CD14-positive monocyte (primary cell): Measurements from ENCODE around the gene ACTL7A. TPM values are rescaled to one million over a fixed set of nuclear protein-coding genes. Genes with fewer than 3 reads are reported as not detected.

Experiments
- DNase-seq, 3 donors: peaks; one replicate each; pipeline ENCODE4 v3.0.0-alpha.2; 2011 to 2022
- H2AFZ ChIP-seq: 2 replicates; pipeline ENCODE4 v1.6.0; 2012; ENCODE audit warnings: mild to moderate bottlenecking, low read depth, low read length, inconsistent platforms; ENCODE audit not compliant: insufficient read depth, poor library complexity, severe bottlenecking
- H3K27ac ChIP-seq, 2 donors: 1 replicate in 1 of 2; 2 replicates in 1 of 2; pipeline ENCODE4 v1.5.1; 2012 to 2013; ENCODE audit warnings: low read length in 2 of 2, control low read depth in 1 of 2, inconsistent platforms in 1 of 2, low read depth in 1 of 2, mild to moderate bottlenecking in 1 of 2
- H3K27me3 ChIP-seq, 2 donors: one replicate each; pipeline versions ENCODE4 v1.6.0 to v1.6.1; 2011 to 2013; ENCODE audit warnings: low read length in 2 of 2; ENCODE audit not compliant: control insufficient read depth in 2 of 2, insufficient read depth in 2 of 2
- H3K36me3 ChIP-seq, 2 donors: replicated peaks in 1 of 2; 1 replicate in 1 of 2; 2 replicates in 1 of 2; pipeline versions ENCODE4 v1.5.1 to v1.6.1; 2012 to 2013; ENCODE audit warnings: low read length in 2 of 2, control low read depth in 1 of 2, inconsistent platforms in 1 of 2, mild to moderate bottlenecking in 1 of 2; ENCODE audit not compliant: insufficient read depth in 2 of 2, control insufficient read depth in 1 of 2
- H3K4me1 ChIP-seq, 2 donors: 1 replicate in 1 of 2; 2 replicates in 1 of 2; pipeline versions ENCODE4 v1.5.1 to v1.6.1; 2012 to 2013; ENCODE audit warnings: low read length in 2 of 2, control low read depth in 1 of 2, inconsistent platforms in 1 of 2, mild to moderate bottlenecking in 1 of 2, moderate library complexity in 1 of 2; ENCODE audit not compliant: insufficient read depth in 2 of 2, control insufficient read depth in 1 of 2
- H3K4me2 ChIP-seq: replicated peaks from 2 replicates; pipeline ENCODE3; 2012; ENCODE audit warnings: low read length, moderate library complexity, mild to moderate bottlenecking; ENCODE audit not compliant: poor library complexity, severe bottlenecking; ENCODE audit errors: extremely low read depth
- H3K4me3 ChIP-seq, 3 experiments: fragments of 200-600 bp in 1 of 3; sonication (generic) in 1 of 3; replicated peaks in 1 of 3; 1 replicate in 2 of 3; 2 replicates in 1 of 3; pipeline ENCODE4 v1.5.1; 2011 to 2013; ENCODE audit warnings: low read length in 3 of 3, mild to moderate bottlenecking in 3 of 3, control low read depth in 2 of 3, low read depth in 2 of 3, inconsistent platforms in 1 of 3, moderate library complexity in 1 of 3
- H3K79me2 ChIP-seq: 2 replicates; pipeline ENCODE4 v1.6.0; 2012; ENCODE audit warnings: mild to moderate bottlenecking, control low read depth, inconsistent platforms, low read length, moderate library complexity; ENCODE audit not compliant: insufficient read depth
- H3K9ac ChIP-seq: 2 replicates; pipeline ENCODE4 v1.6.0; 2017; ENCODE audit warnings: low read length, mild to moderate bottlenecking; ENCODE audit not compliant: insufficient read depth, poor library complexity, severe bottlenecking
- H3K9me3 ChIP-seq, 2 donors: replicated peaks in 1 of 2; 1 replicate in 1 of 2; 2 replicates in 1 of 2; pipeline versions ENCODE4 v1.5.1 to v1.6.1; 2012 to 2013; ENCODE audit warnings: low read length in 2 of 2, control low read depth in 1 of 2; ENCODE audit not compliant: control insufficient read depth in 1 of 2, insufficient read depth in 1 of 2
- H4K20me1 ChIP-seq: 2 replicates; pipeline ENCODE4 v1.6.0; 2012; ENCODE audit warnings: mild to moderate bottlenecking, low read length, control low read depth, moderate library complexity; ENCODE audit not compliant: insufficient read depth
- H3K27ac Mint-ChIP-seq, 7 donors: one replicate each; pipeline ENCODE4 v1.8.0; 2020; ENCODE audit warnings: mild to moderate bottlenecking in 7 of 7, mixed read lengths in 7 of 7, moderate library complexity in 6 of 7, inconsistent platforms in 2 of 7
- H3K27me3 Mint-ChIP-seq, 3 donors: one replicate each; pipeline ENCODE4 v1.8.0; 2021 to 2022; ENCODE audit warnings: low read depth in 3 of 3, mild to moderate bottlenecking in 3 of 3, mixed read lengths in 3 of 3, moderate library complexity in 3 of 3, inconsistent platforms in 1 of 3
- H3K36me3 Mint-ChIP-seq, 2 donors: one replicate each; pipeline ENCODE4 v1.8.0; 2020; ENCODE audit warnings: mixed read lengths in 2 of 2, inconsistent platforms in 1 of 2, mild to moderate bottlenecking in 1 of 2
- H3K4me1 Mint-ChIP-seq: one replicate; pipeline ENCODE4 v1.8.0; 2020; ENCODE audit warnings: mild to moderate bottlenecking, mixed read lengths
- H3K4me3 Mint-ChIP-seq, 2 donors: one replicate each; pipeline ENCODE4 v1.8.0; 2020; ENCODE audit warnings: mild to moderate bottlenecking in 2 of 2, mixed read lengths in 2 of 2, moderate library complexity in 1 of 2
- H3K9me3 Mint-ChIP-seq, 7 donors: one replicate each; pipeline ENCODE4 v1.8.0; 2020 to 2022; ENCODE audit warnings: mixed read lengths in 7 of 7, mild to moderate bottlenecking in 6 of 7, moderate library complexity in 6 of 7, inconsistent platforms in 2 of 7
- WGBS: methylation state at CpG from one replicate; pipeline ENCODE4 v1.1.5; 2013; ENCODE audit warnings: missing lambda C conversion rate; ENCODE audit not compliant: insufficient coverage; 5-methylcytosine and 5-hydroxymethylcytosine counted together
- intact Hi-C, 2 donors: fragments of 100-400 bp; cut with micrococcal nuclease; formaldehyde crosslinking; loops; one replicate each; pipeline versions ENCODE4 v1.15.0 to v1.15.1; 2023
- polyA plus RNA-seq, 3 donors: library from polyadenylated mRNA; depleted of rRNA in 1 of 3; unstranded in 2 of 3; stranded (reverse) in 1 of 3; fragments of 300-500 nt in 2 of 3; fragments of >200 nt in 1 of 3; fragmentation: Illumina TruSeq in 2 of 3; gene quantifications; 1 replicate in 2 of 3; 2 replicates in 1 of 3; pipeline ENCODE4 v1.2.3, GENCODE V29; 2012 to 2021
- TF ChIP-seq, protein P1 (sequence below): fragments of 200-600 bp; IDR thresholded peaks from one replicate; pipeline ENCODE4 v1.8.0; 2022; ENCODE audit warnings: antibody characterized with exemption, mild to moderate bottlenecking

The ACTL7A gene
- polyA plus RNA-seq, 3 donors: not detected

DNA sequence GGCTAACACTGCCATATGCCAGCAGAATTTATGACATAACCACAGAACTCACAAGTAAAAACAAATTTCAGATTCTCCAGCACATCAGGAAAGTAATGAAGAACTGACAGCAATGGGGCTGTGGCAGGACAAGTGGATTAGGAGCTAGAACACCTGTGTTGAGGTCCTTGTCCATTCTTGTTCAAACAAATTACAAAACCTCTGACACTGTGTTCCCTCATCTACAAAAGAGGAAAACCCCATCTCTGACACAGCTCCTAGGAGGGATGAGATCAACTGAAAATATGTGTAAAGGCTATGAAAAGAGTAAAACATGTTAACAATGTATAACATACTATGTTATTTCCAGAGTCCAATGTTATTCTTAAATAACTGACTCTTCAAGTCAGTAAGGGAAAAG, 48.3 kb downstream of the ACTL7A start:
- Histone ChIP-seq H3K36me3 (peaks cover 71 to 86% of the 10 kb centered on the region in 2 donors), H3K4me1 (peaks cover 7 to 12% of the 10 kb centered on the region in 2 donors), H3K4me3 (no peak overlapping the region), H3K27ac (no peak overlapping the region), H3K79me2 (no peaks in the 10 kb centered on the region), H3K9me3 (no peaks in the 10 kb centered on the region), H2AFZ (no peak overlapping the region), H3K4me2 (no peak overlapping the region), H4K20me1 (no peaks in the 10 kb centered on the region), H3K27me3 (no peaks in the 10 kb centered on the region), H3K9ac (no peak overlapping the region)
- Mint-ChIP-seq H3K27ac (no peak overlapping the region), H3K4me3 (no peak overlapping the region), H3K4me1 (peaks cover 19% of the 10 kb centered on the region), H3K9me3 (peaks cover 0 to 2% (median 0%) of the 10 kb centered on the region in 7 donors), H3K27me3 (no peaks in the 10 kb centered on the region), H3K36me3 (peaks cover 73 to 80% of the 10 kb centered on the region in 2 donors)
- intact Hi-C loops: no loop called here
- no peak for DNase-seq
- TF ChIP-seq, protein P1, sequence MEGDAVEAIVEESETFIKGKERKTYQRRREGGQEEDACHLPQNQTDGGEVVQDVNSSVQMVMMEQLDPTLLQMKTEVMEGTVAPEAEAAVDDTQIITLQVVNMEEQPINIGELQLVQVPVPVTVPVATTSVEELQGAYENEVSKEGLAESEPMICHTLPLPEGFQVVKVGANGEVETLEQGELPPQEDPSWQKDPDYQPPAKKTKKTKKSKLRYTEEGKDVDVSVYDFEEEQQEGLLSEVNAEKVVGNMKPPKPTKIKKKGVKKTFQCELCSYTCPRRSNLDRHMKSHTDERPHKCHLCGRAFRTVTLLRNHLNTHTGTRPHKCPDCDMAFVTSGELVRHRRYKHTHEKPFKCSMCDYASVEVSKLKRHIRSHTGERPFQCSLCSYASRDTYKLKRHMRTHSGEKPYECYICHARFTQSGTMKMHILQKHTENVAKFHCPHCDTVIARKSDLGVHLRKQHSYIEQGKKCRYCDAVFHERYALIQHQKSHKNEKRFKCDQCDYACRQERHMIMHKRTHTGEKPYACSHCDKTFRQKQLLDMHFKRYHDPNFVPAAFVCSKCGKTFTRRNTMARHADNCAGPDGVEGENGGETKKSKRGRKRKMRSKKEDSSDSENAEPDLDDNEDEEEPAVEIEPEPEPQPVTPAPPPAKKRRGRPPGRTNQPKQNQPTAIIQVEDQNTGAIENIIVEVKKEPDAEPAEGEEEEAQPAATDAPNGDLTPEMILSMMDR: no peak

- Histone ChIP-seq H3K27me3 (no peaks in the 10 kb centered on the region), H3K36me3 (peaks cover 69 to 85% of the 10 kb centered on the region in 2 donors), H2AFZ (no peak overlapping the region), H3K4me3 (no peak overlapping the region), H3K79me2 (no peaks in the 10 kb centered on the region), H3K9me3 (no peaks in the 10 kb centered on the region), H3K9ac (no peak overlapping the region), H3K27ac (no peak overlapping the region), H3K4me2 (no peak overlapping the region), H4K20me1 (no peaks in the 10 kb centered on the region), H3K4me1 (peaks cover 7 to 12% of the 10 kb centered on the region in 2 donors)
- no CpG with 5 or more reads among the region's 2 CpGs for WGBS
- H3K36me3 Mint-ChIP-seq: peaks cover 74 to 83% of the 10 kb centered on the region in 2 donors
- H3K4me1 Mint-ChIP-seq: peaks cover 19% of the 10 kb centered on the region
- no peak overlapping the region for H3K4me3 Mint-ChIP-seq
- TF ChIP-seq, protein P1: no peak
- no peak for DNase-seq
- intact Hi-C loops: no loop called here
- H3K27me3 Mint-ChIP-seq: no peaks in the 10 kb centered on the region
- peaks cover 0 to 2% (median 0%) of the 10 kb centered on the region in 7 donors for H3K9me3 Mint-ChIP-seq
- H3K27ac Mint-ChIP-seq: peak overlapping the region in 2 of 7 donors; percentile 14 to 58
Observed at GRCh38 chr9:108910914-108911313, 48.8 kb downstream of the ACTL7A start.
